UCSD-AML1 (cell line): ENCODE results near the gene JAM3.

Experiments
- DNase-seq: peaks from one replicate; lab custom pipeline; 2025; ENCODE audit not compliant: unreplicated experiment; lab: John Stamatoyannopoulos, UW

Gene JAM3

DNA sequence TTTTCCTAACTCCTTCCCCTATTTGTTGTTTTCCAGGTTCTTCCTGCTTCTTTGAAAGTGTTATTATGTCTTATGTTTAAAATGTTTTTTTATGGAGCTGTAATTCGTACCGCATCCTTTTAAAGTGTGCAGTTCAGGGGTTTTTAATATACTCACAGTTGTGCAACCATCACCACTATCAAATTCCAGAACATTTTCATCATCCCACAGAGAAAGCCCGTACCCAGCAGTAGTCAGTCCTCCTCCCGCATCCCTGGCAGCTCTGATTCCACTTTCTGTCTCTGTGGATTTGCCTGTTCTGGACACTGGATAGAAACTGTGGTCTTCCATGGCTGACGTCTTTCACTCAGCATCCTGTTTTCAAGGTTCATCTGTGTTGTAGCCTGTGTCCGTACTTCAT is 73.7 kb downstream of the JAM3 start:
- no peak for DNase-seq

DNA sequence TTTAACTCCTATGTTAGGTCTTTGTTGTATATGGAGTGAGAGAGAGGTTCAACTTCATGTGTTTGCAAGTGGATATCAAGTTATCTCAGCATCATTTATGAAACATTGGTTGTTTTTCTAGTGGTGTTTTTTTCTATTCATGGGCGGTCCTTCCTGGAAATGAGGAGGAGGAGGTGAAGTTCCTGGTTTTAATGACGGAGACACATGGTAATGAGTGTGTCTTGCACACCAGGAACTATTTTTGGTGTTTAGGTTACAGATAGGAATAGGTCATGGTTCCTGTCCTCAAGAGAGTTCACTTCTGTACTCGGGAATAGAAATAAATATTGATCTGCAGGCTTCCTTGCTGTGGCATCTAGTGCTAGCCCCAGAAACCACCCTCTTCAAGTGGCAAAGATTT is 74.9 kb downstream of the JAM3 start:
- no peak for DNase-seq

DNA sequence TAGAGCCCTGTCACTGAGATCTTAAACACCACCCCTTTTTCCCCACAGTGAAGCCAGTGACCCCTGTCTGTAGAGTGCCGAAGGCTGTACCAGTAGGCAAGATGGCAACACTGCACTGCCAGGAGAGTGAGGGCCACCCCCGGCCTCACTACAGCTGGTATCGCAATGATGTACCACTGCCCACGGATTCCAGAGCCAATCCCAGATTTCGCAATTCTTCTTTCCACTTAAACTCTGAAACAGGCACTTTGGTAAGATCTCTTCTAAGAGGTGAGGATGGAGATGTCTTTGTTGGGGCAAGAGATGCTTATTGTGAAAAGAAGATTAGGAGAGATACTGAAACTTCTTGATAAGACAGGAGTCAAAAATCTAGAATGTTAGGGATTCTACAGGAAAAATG is 75.9 kb downstream of the JAM3 start:
- DNase-seq: no peak

DNA sequence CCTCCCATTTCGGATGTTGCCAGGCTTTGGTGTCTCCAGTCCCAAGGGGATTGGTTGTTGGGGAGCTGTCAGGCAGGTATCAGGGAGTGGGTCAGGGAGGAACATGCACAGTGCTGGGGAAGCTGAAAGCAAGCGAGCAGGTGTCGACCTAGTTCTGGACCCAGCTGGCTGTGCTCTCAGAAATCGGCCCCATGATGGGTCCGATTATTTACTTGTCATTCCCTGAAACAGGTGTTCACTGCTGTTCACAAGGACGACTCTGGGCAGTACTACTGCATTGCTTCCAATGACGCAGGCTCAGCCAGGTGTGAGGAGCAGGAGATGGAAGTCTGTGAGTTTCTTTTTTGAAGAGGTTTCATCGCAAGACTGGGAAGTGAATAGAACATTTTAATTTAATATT is 76.8 kb downstream of the JAM3 start:
- DNase-seq: no peak

DNA sequence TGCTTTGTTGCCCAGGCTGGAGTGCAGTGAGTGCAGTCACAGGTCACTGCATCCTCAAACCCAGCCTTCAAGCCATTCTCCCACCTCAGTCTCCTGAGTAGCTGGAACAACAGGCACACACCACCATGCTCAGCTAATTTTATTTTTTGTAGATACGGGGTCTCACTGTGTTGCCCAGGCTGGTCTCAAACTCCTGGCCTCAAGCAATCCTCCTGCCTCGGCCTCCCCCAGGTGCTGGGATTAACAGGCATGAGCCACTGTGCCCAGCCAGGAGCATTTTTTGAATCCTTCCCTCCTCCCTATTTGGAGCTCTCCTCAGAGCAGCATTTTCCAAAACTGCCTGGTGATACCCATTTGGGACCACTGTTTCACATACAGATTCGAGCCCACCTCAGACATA is 77.7 kb downstream of the JAM3 start:
- no peak for DNase-seq

DNA sequence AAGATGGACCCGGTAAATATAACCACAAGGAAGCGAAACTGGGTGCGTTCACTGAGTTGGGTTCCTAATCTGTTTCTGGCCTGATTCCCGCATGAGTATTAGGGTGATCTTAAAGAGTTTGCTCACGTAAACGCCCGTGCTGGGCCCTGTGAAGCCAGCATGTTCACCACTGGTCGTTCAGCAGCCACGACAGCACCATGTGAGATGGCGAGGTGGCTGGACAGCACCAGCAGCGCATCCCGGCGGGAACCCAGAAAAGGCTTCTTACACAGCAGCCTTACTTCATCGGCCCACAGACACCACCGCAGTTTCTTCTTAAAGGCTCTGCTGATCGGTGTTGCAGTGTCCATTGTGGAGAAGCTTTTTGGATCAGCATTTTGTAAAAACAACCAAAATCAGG is 80.5 kb downstream of the JAM3 start:
- no peak for DNase-seq

DNA sequence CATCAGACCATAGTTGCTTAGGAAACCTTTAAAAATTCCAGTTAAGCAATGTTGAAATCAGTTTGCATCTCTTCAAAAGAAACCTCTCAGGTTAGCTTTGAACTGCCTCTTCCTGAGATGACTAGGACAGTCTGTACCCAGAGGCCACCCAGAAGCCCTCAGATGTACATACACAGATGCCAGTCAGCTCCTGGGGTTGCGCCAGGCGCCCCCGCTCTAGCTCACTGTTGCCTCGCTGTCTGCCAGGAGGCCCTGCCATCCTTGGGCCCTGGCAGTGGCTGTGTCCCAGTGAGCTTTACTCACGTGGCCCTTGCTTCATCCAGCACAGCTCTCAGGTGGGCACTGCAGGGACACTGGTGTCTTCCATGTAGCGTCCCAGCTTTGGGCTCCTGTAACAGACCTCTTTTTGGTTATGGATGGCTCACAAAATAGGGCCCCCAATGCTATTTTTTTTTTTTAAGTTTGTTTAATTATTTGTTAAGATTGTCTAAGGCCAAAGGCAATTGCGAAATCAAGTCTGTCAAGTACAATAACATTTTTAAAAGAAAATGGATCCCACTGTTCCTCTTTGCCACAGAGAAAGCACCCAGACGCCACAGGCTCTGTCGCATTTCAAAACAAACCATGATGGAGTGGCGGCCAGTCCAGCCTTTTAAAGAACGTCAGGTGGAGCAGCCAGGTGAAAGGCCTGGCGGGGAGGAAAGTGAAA is 81.5 kb downstream of the JAM3 start:
- no peak for DNase-seq

DNA sequence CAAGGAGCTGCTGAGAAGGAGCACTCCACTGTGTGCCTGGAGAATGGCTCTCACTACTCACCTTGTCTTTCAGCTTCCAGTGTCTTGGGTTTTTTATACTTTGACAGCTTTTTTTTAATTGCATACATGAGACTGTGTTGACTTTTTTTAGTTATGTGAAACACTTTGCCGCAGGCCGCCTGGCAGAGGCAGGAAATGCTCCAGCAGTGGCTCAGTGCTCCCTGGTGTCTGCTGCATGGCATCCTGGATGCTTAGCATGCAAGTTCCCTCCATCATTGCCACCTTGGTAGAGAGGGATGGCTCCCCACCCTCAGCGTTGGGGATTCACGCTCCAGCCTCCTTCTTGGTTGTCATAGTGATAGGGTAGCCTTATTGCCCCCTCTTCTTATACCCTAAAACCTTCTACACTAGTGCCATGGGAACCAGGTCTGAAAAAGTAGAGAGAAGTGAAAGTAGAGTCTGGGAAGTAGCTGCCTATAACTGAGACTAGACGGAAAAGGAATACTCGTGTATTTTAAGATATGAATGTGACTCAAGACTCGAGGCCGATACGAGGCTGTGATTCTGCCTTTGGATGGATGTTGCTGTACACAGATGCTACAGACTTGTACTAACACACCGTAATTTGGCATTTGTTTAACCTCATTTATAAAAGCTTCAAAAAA is 82.3 kb downstream of the JAM3 start:
- no peak for DNase-seq

DNA sequence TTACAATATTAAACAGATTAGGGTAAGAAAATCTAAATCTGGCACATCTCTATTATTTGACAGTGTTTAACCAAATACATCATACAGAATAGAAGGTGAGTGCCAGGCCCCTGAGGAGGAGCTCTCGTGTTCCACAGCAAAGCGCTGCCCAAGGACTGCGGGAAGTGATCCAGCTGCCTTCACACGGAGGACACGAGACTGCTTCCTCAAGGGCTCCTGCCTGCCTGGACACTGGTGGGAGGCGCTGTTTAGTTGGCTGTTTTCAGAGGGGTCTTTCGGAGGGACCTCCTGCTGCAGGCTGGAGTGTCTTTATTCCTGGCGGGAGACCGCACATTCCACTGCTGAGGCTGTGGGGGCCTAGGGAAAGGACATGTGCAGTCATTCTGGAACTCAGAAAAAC is 83.8 kb downstream of the JAM3 start:
- no peak for DNase-seq

DNA sequence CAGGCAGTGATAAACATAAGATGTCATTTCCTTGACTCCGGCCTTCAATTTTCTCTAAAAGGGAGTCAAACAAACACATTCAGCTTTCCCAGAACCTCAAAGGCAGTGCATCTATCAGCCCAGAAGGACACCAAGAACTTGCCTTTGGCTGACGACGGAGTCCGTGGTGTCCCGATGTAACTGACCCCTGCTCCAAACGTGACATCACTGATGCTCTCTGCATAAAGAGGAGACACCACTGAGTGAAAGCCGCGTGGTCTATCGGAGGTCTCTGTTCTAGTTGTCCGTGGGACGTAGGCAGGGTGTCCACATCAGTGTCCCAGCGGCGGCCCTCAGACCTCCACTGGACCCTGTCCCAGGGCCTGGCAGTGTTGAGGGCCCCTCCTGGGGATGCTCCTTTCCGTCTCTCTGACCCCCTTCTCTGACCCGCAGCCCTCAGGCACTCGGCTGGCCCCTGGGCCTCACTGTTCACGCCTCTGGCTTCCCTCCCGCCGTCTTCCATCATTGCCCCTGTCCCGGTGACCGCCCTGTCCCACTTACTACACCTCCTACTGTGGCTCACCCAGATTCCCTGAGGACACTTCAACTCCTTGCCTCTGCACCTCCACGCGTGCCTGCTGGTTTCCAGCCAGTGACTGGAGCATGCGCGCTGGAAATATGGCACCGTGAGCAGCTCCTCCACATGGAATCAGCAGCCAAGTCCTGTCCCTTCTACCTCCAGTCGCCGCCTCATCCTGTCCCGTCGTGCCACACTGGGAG is 84.5 kb downstream of the JAM3 start:
- no peak for DNase-seq

DNA sequence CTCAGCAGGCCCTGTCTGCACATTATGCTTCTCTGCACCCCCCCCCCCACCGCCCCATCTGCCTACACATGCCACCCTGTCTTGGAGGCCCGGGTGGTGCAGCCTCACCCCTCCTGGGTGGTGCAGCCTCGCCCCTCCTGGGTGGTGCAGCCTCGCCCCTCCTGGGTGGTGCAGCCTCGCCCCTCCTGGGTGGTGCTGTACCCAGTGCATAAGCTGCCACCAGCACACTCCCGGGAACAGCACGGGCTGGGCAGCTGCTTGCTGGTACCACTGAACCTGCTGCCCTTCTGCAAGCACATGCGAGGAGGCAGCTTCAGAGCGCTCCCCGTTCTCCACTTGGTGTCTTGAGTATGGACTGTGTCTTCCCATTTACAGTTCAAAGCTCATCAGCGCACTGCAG is 85.6 kb downstream of the JAM3 start:
- DNase-seq: no peak

DNA sequence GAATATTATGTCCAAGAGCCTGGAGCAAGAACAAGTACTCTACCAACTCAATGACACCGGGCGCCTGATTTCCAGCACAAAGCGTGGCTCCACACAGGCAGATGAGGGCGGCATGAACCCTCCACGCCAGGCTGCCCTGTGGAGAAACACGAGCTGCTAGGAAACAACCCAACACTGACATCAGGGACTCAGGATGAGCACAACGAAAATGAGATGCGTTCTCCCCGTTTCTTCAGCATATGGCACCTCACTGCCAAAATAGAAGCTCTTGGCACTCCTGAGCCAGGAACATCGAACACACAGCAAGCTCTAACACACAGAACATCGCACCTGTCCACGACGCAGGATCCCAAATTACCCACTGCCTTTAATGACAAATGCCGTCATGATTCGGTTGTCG is 86.6 kb downstream of the JAM3 start:
- DNase-seq: no peak

DNA sequence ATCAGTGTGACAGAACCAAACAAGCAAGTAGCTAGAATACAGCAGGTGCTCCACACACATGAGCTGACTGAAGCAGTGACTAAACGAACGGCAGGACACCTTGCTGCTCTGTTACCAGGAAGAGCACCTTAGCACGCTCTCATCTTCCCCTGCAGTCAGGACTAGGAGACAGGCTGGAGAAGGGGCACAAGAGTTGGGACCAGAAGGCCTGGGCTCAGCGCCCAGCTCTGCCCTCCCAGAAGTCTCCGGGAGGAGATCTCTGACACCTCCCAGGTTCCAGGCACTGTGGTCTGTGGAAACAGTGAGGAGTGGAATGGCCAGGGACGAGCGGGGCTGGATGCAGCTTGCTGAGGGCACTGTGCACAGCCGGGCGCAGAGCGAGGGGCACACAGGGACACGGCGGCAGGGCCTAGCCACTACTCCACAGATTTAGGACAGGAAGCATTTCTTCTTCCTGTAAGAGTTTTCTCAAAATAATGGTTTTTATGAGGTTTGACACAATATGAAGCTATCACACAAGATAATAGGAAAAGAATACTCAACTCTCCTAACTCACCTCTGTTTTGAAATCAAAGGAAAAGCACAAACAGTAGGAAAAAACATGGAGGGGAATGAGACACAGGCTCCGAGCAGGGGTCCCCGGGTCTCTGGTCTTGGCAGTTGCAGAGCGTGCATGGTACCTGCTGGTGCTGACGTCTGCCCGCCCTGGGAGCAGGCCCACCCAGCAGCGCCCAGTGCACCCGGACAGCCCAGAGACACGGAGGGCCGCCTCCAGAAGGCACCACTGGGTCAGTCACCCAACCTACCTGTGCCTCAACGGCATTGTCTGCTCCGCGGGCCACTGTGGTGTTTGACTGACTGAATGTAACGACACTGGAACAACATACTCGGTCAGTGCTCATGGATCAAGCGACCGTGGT is 87.3 kb downstream of the JAM3 start:
- DNase-seq: no peak

DNA sequence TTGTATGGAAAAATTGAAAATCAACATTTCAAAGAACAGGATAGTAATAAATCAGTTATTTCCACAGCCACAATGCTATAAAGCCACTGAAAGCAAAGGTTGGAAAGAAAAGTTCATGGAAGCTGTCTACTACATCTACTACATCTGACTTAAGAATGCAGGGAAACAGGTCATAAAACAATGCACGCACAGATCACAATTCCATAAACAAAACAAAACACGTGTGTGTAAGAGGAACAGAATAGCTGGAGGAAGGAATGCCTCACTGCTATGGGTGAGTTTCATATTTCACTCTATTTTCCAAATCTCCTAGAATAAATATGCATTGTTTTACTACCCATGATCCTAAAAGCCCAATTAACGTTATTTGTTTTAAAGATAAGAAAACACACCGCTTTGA is 88.6 kb downstream of the JAM3 start:
- no peak for DNase-seq

DNA sequence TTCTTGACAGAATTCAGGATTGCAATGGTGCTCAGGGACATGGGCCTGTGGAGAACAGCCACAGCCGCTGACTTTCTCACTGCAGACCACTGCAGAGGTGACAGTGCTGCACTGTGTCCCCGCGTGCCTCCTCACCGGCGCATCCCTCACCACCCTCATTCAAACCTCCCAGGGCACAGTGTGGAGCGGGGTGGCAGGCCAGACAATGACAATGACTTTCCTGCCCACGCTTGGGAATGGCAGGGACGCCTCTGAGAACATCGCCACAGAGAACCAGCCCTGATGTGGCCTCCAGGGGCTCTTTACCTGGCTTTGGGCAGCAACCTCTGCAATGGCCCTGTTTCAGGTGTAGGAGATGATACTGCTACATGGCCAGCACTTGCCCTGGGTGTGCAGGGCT is 89.2 kb downstream of the JAM3 start:
- no peak for DNase-seq

DNA sequence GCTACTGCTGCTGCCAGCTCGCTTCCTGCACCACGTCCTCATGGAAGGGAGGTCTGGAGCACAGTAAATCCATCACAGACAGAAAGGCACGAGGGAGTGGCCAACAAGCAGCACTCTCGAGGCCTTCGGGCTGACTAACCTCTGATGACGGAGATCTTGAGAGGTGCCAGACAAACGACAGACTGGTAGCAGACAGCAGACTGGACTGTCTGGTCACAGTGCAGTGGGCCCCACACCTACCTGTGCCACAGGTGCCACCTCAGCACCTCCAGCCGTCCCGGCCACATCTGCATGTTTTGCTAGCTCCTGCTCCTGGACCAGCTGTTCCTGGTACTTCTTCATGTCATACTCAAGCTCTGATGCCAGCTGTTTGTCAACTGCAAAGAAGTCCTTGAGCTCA is 90.8 kb downstream of the JAM3 start:
- DNase-seq: no peak

DNA sequence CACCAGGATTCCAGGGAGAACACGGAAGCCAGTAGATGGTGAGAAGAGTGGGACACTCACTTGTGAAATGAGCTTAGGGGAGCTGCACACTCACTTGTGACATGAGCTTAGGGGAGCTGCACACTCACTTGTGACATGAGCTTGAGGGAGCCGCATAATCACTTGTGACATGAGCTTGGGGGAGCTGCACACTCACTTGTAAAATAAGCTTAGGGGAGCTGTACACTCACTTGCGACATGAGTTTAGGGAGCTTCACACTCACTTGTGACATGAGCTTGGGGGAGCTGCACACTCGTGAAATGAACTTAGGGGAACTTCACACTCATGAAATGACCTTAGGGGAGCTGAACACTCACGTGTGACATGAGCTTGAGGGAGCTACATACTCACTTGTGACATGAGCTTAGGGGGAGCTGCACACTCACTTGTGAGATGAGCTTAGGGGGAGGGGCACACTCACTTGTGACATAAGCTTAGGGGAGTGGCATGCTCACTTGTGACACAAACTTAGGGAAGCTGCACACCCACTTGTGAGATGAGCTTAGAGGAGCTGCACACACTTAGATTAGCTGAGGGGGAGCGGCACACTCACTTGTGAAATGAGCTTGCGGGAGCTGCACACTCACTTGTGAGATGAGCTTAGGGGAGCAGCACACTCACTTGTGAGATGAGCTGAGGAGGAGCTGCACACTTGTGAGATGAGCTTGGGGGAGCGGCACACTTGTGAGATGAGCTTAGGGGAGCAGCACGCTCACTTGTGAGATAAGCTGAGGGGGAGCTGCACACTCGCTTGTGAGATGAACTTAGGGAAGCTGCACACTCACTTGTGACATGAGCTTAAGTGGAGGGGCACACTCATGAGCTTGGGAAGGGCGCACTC is 95.9 kb downstream of the JAM3 start:
- no peak for DNase-seq

DNA sequence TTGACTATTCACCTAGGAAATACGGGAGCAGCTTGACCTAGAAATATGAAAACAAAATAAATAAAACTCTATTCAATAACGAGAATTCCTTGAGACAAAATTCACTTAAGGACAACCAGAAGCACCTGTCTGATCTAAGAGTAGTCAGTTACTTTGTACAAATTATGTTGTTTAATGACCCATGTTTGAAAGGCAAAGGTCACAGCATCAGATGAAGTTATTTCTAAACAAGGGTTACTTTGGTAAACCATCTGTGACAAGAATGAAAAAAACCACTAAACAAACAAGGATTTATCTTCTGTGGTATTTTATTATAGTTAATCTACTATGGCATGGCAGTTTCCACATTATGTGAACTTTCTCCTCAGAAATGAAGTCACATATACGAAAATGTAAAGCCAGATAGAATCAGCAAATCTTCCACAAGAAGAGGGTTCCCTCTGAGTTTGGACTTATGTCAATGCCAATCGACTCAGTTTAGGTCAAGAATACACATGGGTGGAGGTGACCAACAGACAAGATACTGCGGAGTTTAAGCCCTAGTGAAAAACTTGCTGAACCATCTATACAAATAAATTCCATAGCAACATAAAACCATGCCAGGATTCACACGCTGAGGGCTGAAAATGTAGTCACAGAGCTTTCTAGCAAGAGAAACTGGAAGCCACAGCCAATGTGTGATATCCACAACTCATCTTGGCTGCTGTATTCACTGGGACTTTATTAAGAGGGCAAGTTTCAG is 101.5 kb downstream of the JAM3 start:
- no peak for DNase-seq

DNA sequence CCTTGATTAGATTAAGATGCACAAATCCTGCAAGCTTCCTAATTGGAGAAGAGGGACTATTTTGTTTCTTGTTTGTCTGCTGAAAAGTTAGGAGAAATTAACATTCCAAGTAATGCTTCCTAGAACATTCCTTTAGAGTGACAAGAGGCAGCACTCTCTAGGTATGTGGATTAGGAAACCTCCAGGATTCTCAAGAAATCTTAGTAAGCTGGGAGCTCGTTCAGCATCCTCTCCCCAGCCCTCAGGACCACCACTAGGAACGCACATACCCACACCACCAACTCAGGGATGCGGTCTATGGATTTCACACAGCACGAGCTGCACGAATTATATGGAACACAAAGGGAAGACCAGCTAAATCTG is 102.0 kb downstream of the JAM3 start:
- no peak for DNase-seq

DNA sequence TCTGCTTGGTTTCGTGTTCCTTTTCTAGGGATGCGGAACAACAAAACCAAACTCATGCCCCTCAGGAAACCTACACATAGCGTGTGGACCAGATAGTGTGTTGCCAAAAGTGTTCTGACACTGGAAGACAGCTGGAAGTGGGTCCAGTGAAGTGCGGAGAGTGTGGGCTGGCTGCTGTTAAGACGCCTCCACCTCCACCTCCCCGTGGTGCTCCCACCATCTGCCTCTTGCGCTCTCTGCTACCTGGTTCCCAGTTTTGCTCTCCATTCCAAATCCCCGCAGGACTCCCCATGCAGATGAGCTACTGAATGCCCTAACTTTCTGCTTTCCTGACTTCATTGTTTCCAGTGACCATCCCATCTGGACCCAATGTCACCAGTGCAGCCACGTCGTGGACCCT is 103.1 kb downstream of the JAM3 start:
- DNase-seq: no peak
